ENCODE measurements around the gene S100A2.
A peak's percentile ranks its signal among the peaks of the same experiment; 100 is the strongest.

Gene S100A2

GRCh38 chr1:153544453-153545066, 21.1 kb downstream of the S100A2 start:
- DNase-seq = no peak

- no peak for DNase-seq
Measured at GRCh38 chr1:153543736-153544135, 21.9 kb downstream of the S100A2 start.

GRCh38 chr1:153542956-153543711, 22.5 kb downstream of the S100A2 start:
- DNase-seq = no peak

- DNase-seq = no peak
Measured at GRCh38 chr1:153541641-153542590, 23.7 kb downstream of the S100A2 start.

GRCh38 chr1:153540394-153541361, 25.0 kb downstream of the S100A2 start, which contains the start of gene S100A5:
TSS of gene S100A5 (minus strand) at chr1:153540934. CDS start at chr1:153540191, 743 bp downstream.
- DNase-seq = no peak

GRCh38 chr1:153539395-153540093, 26.1 kb downstream of the S100A2 start:
- no peak for DNase-seq

- DNase-seq = peak in 1 of 14 donors; percentile 15
Measured at GRCh38 chr1:153538315-153538821, 27.3 kb downstream of the S100A2 start.

GRCh38 chr1:153537376-153537730, 28.3 kb downstream of the S100A2 start:
- DNase-seq = no peak

- no peak for DNase-seq
Measured at GRCh38 chr1:153536671-153537375, 28.8 kb downstream of the S100A2 start.

- DNase-seq = peak in 12 of 14 donors; percentile 18 to 83 (median 54)
Measured at GRCh38 chr1:153536012-153536670, 29.5 kb downstream of the S100A2 start.

GRCh38 chr1:153535242-153536011, 30.2 kb downstream of the S100A2 start, which contains the start of gene S100A6:
TSS of gene S100A6 (minus strand) at chr1:153535991. CDS start at chr1:153535339, 652 bp downstream.
- DNase-seq = peak in 10 of 14 donors; percentile 23 to 79 (median 42)

- no peak for DNase-seq
Measured at GRCh38 chr1:153534925-153535241, 30.8 kb downstream of the S100A2 start.

GRCh38 chr1:153534226-153534924, 31.3 kb downstream of the S100A2 start:
- peak in 1 of 14 donors; percentile 27 for DNase-seq

GRCh38 chr1:153533689-153534201, 31.9 kb downstream of the S100A2 start:
- DNase-seq = peak in 3 of 14 donors; percentile 47 to 80 (median 51)

GRCh38 chr1:153532769-153533599, 32.7 kb downstream of the S100A2 start:
- DNase-seq = peak in 13 of 14 donors; percentile 29 to 87 (median 68)

GRCh38 chr1:153532181-153532580, 33.5 kb downstream of the S100A2 start:
- no peak for DNase-seq

GRCh38 chr1:153531638-153532037, 34.0 kb downstream of the S100A2 start:
- DNase-seq = no peak

Data from C1 segment of cervical spinal cord (tissue), 14 donors.